Gastroesophageal sphincter (tissue), 4 donors: ENCODE data around the gene SENP3. TPM values are rescaled to one million over a fixed set of nuclear protein-coding genes. Genes with fewer than 3 reads are reported as not detected.
A peak's percentile ranks its signal among the peaks of the same experiment; 100 is the strongest.
"Not testable (repeated sequence)": the region's sequence is repeated elsewhere in the genome, so short reads cannot be mapped to it uniquely, and the experiment has no call there.

Experiments used
- ATAC-seq: fragments of 150-250 bp; one replicate; pipeline ENCODE4 v1.9.1; 2016; ENCODE audit warnings: mild to moderate bottlenecking, moderate library complexity
- H3K27ac ChIP-seq, 4 donors: fragments of 200-600 bp; sonication (generic) in 3 of 4; 1 replicate in 3 of 4; 2 replicates in 1 of 4; pipeline ENCODE4 v1.5.1; 2016 to 2019
- H3K27me3 ChIP-seq: fragments of 200-600 bp; sonication (generic); one replicate; pipeline ENCODE4 v1.5.1; 2019
- H3K36me3 ChIP-seq, 2 donors: fragments of 200-600 bp; sonication (generic); one replicate each; pipeline ENCODE4 v1.5.1; 2019; ENCODE audit warnings: control low read depth in 1 of 2
- H3K4me1 ChIP-seq, 3 donors: fragments of 200-600 bp; sonication (generic); 1 replicate in 2 of 3; 2 replicates in 1 of 3; pipeline ENCODE4 v1.5.1; 2016 to 2019; ENCODE audit warnings: control low read depth in 2 of 3
- H3K4me3 ChIP-seq, 2 donors: fragments of 200-600 bp; sonication (generic); one replicate each; pipeline ENCODE4 v1.5.1; 2019; ENCODE audit warnings: mild to moderate bottlenecking in 1 of 2, moderate library complexity in 1 of 2
- H3K9me3 ChIP-seq, 3 donors: fragments of 200-600 bp; sonication (generic); one replicate each; pipeline ENCODE4 v1.5.1; 2017 to 2019; ENCODE audit warnings: control low read depth in 2 of 3
- EP300 ChIP-seq: sonication (generic); formaldehyde crosslinking; IDR thresholded peaks from one replicate; pipeline ENCODE4 v1.6.1; 2017; ENCODE audit warnings: antibody characterized with exemption, mild to moderate bottlenecking
- POLR2A ChIP-seq, 2 donors: fragments of 450-650 bp; IDR thresholded peaks; one replicate each; pipeline ENCODE4 v1.6.1; 2017; ENCODE audit warnings: antibody characterized with exemption in 2 of 2, mild to moderate bottlenecking in 2 of 2, moderate library complexity in 1 of 2
- POLR2AphosphoS5 ChIP-seq: sonication (generic); formaldehyde crosslinking; IDR thresholded peaks from one replicate; pipeline ENCODE4 v1.6.1; 2017; ENCODE audit warnings: antibody characterized with exemption
- WGBS, 2 donors: methylation state at CpG; one replicate each; pipeline ENCODE4 v1.1.5; 2018; ENCODE audit warnings: low coverage in 1 of 2; 5-methylcytosine and 5-hydroxymethylcytosine counted together
- total RNA-seq, 4 donors: library from RNA; depleted of rRNA; stranded (reverse); fragments of >200 nt; gene quantifications; one replicate each; pipeline ENCODE4 v1.1.0, GENCODE V29; 2016
- TF ChIP-seq, protein P1 (sequence below), 4 experiments: fragments of 200-600 bp in 2 of 4; fragments of 450-650 bp in 2 of 4; sonication (generic) in 1 of 4; IDR thresholded peaks; one replicate each; pipeline ENCODE4 v1.5.1; 2017 to 2019; ENCODE audit warnings: antibody characterized with exemption in 4 of 4, mild to moderate bottlenecking in 2 of 4, moderate library complexity in 2 of 4

SENP3 gene
- total RNA-seq, 4 donors from 2014 or later: 68.3 to 94.7 (median 79.6) TPM

DNA sequence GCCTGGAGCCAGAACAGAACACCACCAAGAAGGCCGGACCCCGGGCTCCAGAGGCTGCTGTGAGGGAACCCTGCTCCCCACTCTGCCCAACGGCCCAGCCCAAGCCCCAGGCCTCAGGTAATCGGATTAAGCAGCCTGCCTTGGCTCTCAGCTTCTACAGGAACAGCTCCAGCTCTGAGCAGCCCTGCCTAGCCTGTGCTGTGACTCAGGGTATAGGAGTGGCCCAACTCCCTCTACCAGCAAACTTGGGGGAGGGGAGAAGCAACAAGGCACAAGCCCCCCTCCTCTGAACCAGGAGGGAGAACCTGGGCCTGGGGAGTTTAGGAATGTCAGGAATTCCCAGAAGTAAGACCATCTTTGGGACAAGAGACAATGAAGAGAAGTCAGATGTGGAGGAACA, 29.0 kb downstream of the SENP3 start:
- WGBS, 2 donors: no CpG with 5 or more reads among the region's 4 CpGs
- no peaks in the 10 kb centered on the region for H3K9me3 ChIP-seq
- H3K27me3 ChIP-seq: no peaks in the 10 kb centered on the region
- TF ChIP-seq, protein P1, sequence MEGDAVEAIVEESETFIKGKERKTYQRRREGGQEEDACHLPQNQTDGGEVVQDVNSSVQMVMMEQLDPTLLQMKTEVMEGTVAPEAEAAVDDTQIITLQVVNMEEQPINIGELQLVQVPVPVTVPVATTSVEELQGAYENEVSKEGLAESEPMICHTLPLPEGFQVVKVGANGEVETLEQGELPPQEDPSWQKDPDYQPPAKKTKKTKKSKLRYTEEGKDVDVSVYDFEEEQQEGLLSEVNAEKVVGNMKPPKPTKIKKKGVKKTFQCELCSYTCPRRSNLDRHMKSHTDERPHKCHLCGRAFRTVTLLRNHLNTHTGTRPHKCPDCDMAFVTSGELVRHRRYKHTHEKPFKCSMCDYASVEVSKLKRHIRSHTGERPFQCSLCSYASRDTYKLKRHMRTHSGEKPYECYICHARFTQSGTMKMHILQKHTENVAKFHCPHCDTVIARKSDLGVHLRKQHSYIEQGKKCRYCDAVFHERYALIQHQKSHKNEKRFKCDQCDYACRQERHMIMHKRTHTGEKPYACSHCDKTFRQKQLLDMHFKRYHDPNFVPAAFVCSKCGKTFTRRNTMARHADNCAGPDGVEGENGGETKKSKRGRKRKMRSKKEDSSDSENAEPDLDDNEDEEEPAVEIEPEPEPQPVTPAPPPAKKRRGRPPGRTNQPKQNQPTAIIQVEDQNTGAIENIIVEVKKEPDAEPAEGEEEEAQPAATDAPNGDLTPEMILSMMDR (IDR thresholded peaks at IDR 0.05): no peak
- TF ChIP-seq POLR2A (IDR thresholded peaks at IDR 0.05): no peak
- no peak for TF ChIP-seq EP300
- no peak for TF ChIP-seq POLR2AphosphoS5
- peaks cover 3 to 74% of the 10 kb centered on the region in 2 donors for H3K36me3 ChIP-seq
- no peak for ATAC-seq
- peak overlapping the region in 1 of 4 donors; percentile 87 for H3K27ac ChIP-seq
- H3K4me3 ChIP-seq: no peak overlapping the region
- H3K4me1 ChIP-seq: peaks cover 0 to 39% (median 14%) of the 10 kb centered on the region in 3 donors

DNA sequence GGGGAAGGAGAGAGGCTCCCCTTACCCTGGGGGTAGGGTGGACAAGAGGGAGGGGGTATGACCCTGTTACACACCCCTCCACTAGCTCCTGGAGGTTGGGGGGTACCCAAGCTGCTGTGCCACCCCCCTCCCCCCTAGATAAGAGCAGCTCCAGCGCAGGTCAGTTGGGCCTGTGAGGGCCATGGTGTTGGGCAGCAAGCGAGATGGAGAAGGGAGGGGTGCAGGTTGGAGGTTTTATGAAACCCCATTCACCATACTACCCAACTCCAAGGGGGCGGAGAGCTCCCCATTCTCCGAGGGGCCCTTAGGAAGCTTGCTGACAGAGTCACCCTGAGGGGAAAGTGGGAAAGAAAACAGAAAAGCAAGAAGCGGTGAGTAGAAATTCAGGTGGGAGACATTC, 29.9 kb downstream of the SENP3 start:
- no peaks in the 10 kb centered on the region for H3K27me3 ChIP-seq
- WGBS, 2 donors: 81% methylated on average over 3 of the region's 5 CpGs; no CpG with 5 or more reads in 1 of the 2 donors
- no peak for ATAC-seq
- peaks cover 0 to 36% (median 13%) of the 10 kb centered on the region in 3 donors for H3K4me1 ChIP-seq
- no peak overlapping the region for H3K27ac ChIP-seq
- no peaks in the 10 kb centered on the region for H3K9me3 ChIP-seq
- no peak overlapping the region for H3K4me3 ChIP-seq
- H3K36me3 ChIP-seq: peaks cover 3 to 75% of the 10 kb centered on the region in 2 donors
- TF ChIP-seq, protein P1 (IDR thresholded peaks at IDR 0.05): no peak
- no peak for TF ChIP-seq POLR2A (IDR thresholded peaks at IDR 0.05)
- no peak for TF ChIP-seq EP300
- no peak for TF ChIP-seq POLR2AphosphoS5

DNA sequence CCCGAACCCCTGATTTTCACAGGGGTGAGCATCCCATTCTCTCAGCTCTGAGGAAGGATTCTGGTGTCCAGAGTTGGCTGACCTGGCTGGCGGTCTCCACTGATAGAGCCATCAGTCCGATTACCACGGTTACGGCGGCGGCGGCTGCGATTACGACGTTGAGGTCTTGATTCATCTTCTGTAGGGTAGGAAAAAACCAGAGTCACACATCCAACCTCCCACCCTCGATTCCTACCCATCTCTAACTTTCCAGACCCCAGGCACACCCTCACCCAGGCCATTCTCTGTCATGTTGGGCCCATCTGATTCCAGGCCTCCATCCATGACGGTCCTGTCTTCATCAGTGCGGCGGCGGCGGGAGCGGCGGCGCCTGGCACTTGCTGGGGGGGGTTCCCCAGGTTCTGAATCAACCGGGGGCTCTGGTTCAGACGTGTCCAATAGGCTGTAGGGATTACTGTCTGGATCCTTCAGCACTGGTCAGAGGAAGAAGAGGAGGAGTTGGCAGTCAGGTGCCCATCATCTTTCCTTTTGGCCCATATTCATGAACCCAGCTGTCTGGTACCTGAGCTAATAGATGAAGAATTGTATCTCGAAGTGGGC, 30.8 kb downstream of the SENP3 start:
- no peak overlapping the region for H3K4me3 ChIP-seq
- 73 to 89% methylated on average over 2 to 11 of the region's 23 CpGs for WGBS, 2 donors
- no peak overlapping the region for H3K27ac ChIP-seq
- H3K9me3 ChIP-seq: no peaks in the 10 kb centered on the region
- TF ChIP-seq POLR2A (IDR thresholded peaks at IDR 0.05) (no peak), POLR2AphosphoS5 (no peak), EP300 (no peak)
- TF ChIP-seq, protein P1 (IDR thresholded peaks at IDR 0.05): no peak
- ATAC-seq: no peak
- peaks cover 3 to 75% of the 10 kb centered on the region in 2 donors for H3K36me3 ChIP-seq
- H3K27me3 ChIP-seq: no peaks in the 10 kb centered on the region
- H3K4me1 ChIP-seq: peaks cover 0 to 26% (median 10%) of the 10 kb centered on the region in 3 donors

DNA sequence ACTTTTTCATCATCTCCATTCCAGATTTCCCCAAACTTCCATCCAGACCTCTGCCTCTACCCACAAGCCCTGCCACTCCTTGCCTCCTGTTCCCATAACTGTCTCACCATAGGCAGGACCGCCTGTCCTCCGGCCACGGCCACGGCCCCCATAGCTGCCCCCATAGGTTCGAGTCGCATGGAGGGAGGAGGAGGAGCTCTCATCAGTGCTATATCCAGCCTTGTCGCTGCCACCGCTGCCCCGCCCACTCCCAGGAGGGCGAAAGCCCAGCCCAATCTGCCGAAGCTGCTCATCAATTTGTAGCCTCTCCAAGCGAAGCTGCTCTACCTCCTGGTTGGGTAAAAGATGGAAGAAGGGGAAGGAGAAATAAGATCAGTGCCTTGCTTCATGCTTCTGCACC, 31.6 kb downstream of the SENP3 start:
- H3K27me3 ChIP-seq: no peaks in the 10 kb centered on the region
- 40 to 80% methylated on average over 1 of the region's 12 CpGs for WGBS, 2 donors
- H3K36me3 ChIP-seq: peaks cover 3 to 77% of the 10 kb centered on the region in 2 donors
- peaks cover 0 to 19% (median 7%) of the 10 kb centered on the region in 3 donors for H3K4me1 ChIP-seq
- H3K9me3 ChIP-seq: no peaks in the 10 kb centered on the region
- no peak overlapping the region for H3K4me3 ChIP-seq
- no peak for ATAC-seq
- TF ChIP-seq EP300: no peak
- no peak for TF ChIP-seq POLR2AphosphoS5
- no peak for TF ChIP-seq POLR2A (IDR thresholded peaks at IDR 0.05)
- TF ChIP-seq, protein P1 (IDR thresholded peaks at IDR 0.05): no peak
- H3K27ac ChIP-seq: no peak overlapping the region

DNA sequence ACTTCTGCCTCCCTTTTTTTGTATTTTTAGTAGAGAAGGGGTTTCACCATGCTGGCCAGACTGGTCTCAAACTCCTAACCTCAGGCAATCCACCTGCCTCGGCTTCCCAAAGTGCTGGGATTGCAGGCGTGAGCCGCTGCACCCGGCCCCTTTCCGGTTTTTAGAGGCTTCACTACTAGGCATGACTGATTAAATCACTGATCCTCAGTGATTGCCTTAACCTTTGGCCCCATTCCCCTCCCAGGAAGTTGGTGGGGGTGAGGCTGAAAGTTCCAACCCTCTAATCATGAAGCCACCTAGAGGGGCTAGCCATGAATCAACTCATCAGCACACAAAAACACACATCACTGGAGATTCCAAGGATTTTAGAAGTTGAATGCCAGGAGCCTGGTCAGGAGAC, 35.8 kb downstream of the SENP3 start:
- 100% methylated on average over 1 of the region's 5 CpGs; no CpG with 5 or more reads in 1 of the 2 donors for WGBS, 2 donors
- H3K27me3 ChIP-seq, H3K4me3 ChIP-seq, H3K9me3 ChIP-seq, ATAC-seq, H3K4me1 ChIP-seq, H3K27ac ChIP-seq: not testable (repeated sequence)
- peaks cover 3 to 98% of the 10 kb centered on the region in 2 donors for H3K36me3 ChIP-seq
